Coronary artery (tissue), 2 donors: ENCODE data around the gene THSD7A.

Source experiments
- DNase-seq: peaks from one replicate; pipeline ENCODE4 v3.0.0-alpha.2; 2017; ENCODE audit warnings: low spot score
- H3K27ac ChIP-seq, 2 donors: fragments of 200-600 bp; sonication (generic); one replicate each; pipeline ENCODE4 v1.5.1; 2016 to 2019
- H3K4me3 ChIP-seq: fragments of 200-600 bp; sonication (generic); 2 replicates; pipeline ENCODE4 v1.5.1; 2016; ENCODE audit warnings: mild to moderate bottlenecking, moderate library complexity
- TF ChIP-seq, protein P1 (sequence below): fragments of 200-600 bp; sonication (generic); IDR thresholded peaks from one replicate; pipeline ENCODE4 v1.5.1; 2019; ENCODE audit warnings: antibody characterized with exemption

The THSD7A gene

DNA sequence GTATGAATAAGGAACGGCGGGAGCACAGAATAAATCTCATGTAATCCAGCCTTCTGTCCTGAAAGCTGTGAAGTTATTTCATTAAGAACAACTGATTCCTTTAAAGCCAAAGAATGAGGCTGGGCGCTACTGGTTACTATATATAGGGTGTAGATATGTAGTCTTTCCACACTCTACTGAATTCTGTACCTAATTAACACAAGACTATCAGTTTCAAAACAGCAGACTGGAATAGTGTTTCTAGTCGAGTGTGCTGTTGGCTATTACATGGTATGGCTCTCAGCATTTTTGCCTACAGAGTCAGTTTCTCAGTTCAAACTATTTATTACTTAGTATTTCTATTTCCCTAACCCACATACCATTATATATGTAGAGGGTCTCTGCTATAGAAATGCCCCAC, 163.3 kb downstream of the THSD7A start:
- TF ChIP-seq, protein P1, sequence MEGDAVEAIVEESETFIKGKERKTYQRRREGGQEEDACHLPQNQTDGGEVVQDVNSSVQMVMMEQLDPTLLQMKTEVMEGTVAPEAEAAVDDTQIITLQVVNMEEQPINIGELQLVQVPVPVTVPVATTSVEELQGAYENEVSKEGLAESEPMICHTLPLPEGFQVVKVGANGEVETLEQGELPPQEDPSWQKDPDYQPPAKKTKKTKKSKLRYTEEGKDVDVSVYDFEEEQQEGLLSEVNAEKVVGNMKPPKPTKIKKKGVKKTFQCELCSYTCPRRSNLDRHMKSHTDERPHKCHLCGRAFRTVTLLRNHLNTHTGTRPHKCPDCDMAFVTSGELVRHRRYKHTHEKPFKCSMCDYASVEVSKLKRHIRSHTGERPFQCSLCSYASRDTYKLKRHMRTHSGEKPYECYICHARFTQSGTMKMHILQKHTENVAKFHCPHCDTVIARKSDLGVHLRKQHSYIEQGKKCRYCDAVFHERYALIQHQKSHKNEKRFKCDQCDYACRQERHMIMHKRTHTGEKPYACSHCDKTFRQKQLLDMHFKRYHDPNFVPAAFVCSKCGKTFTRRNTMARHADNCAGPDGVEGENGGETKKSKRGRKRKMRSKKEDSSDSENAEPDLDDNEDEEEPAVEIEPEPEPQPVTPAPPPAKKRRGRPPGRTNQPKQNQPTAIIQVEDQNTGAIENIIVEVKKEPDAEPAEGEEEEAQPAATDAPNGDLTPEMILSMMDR = no peak
- Histone ChIP-seq H3K27ac (no peak overlapping the region), H3K4me3 (no peak overlapping the region)
- DNase-seq = no peak

DNA sequence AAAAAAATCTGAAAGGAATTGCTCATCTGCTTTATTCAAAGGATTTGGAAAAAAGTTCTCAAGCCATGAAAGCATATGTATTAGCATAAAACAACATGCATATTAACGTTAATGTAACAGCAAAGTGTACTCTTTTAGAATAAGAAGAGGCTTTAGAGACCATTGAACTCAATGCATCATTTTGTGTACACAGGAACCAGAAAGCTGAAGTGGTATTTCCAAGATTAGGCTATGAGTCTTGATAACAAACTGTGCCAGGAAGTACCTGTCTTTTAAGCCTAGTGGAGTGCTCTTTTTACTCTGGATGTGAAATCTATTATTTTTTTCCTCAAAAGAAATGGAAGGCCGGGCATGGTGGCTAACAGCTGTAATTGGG, 164.2 kb downstream of the THSD7A start:
- Histone ChIP-seq H3K27ac (no peak overlapping the region), H3K4me3 (no peak overlapping the region)
- TF ChIP-seq, protein P1 = no peak
- DNase-seq = no peak

DNA sequence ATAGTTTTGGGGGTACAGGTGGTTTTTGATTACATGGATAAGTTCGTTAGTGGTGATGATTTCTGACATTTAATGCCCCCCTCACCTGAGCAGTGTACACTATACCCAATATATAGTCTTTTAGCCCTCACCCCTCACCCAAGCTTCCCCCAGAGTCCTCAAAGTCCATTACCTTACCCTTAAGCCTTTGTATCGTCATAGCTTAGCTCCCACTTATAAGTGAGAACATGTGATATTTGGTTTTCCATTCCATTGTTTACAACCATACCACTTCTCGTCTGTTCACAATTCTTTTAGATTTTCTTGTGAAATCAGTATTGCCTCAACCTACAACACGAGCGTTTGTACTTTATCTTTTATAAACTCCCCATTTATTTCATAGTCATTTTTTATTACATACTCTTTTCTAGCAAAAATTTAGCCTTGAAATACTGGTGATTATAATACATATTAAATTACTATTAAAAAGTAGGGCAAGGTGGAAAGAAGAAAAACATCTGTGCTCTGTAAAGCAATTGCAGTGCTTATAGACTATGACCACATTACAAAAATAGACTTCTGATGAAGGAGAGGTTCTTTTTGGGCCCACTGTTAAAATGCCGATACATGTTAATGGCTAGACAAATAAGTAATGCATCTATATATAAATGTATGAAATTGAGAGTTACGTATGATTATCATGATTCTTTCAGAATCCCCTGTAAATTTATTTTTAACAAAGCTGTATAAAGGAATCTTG, 164.8 kb downstream of the THSD7A start:
- no peak overlapping the region for H3K27ac ChIP-seq
- no peak overlapping the region for H3K4me3 ChIP-seq
- TF ChIP-seq, protein P1 = no peak
- no peak for DNase-seq

DNA sequence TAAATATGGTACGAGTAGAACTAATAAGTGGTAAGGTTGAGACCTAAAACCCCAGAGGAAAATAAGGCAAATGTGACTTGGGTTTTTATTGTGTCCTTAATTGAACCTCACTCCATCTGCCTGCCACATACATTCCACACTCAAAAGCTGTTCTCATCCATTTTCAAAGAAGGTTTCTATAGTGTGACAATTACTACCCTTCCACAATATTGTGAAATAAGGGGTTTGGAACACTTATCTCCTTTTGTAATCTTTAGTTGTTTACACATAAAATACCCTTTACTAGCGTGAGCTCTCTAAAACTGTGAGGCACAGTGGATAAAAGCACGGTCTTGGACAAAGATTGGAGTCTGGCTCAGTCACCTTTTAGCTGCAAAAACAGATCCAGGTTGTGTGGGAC, 166.6 kb downstream of the THSD7A start:
- H3K4me3 ChIP-seq = no peak overlapping the region
- TF ChIP-seq, protein P1 = no peak
- no peak for DNase-seq
- H3K27ac ChIP-seq = no peak overlapping the region

DNA sequence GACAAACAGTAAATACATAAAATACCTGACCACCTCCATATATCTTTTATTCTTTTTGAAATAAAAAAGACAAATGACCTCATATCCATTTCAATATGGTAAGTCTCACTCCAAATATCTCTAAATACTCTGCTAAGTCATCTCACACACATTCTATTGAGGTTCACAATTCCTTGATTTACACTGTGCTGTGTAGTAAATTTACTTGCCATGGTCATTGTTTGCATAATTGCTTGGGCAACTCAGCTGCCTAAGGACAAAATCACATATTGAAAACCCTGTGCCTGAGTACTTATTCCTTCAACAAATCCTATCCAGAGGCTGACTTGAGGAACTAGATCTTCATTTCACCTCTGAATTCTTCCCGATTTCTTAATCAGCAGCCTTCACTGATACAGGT, 176.4 kb downstream of the THSD7A start:
- no peak overlapping the region for H3K27ac ChIP-seq
- H3K4me3 ChIP-seq = no peak overlapping the region
- DNase-seq = no peak
- TF ChIP-seq, protein P1 = no peak

DNA sequence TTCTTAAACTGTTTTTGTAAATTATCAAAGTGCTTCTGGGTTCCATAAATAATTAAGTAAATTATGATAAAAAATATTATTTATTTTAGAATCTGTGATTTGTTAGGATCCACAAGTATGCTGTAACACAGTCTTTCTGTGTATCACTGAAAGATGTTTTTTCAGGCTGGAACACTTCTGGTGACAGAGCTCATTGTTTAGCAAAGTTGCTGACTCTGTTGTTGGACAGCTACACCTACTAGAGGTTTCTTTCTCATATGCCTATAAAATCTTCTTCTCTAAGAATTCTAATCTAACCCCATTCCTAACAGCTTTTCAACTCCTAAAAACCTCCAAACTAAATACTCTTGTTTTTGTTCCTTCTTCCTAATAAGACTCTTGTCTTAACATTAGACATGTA, 176.8 kb downstream of the THSD7A start:
- H3K4me3 ChIP-seq = no peak overlapping the region
- DNase-seq = no peak
- no peak overlapping the region for H3K27ac ChIP-seq
- TF ChIP-seq, protein P1 = no peak

DNA sequence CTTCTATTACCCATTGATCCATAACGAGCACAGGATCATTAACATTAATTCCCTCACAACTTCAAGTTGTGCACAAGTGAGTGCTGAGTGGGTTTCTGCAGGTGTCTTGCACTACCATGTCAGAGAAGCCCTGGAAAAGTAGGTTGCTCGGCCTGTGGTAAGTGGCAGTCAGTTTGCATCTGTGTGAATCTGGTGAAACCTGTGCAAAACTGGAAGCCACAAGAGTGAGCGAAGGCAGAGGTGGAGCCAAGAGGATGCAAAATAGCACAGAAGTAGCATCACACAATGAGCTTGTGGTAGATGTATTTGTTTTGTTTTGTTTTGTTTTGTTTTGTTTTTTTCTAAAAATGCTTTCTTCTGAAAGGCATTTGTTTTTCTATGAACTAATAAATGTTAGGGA, 181.5 kb downstream of the THSD7A start:
- Histone ChIP-seq H3K27ac (no peak overlapping the region), H3K4me3 (no peak overlapping the region)
- TF ChIP-seq, protein P1 = no peak
- DNase-seq = no peak
